K562 (cell line): Measurements from ENCODE around the gene SUMF2. TPM values are rescaled to one million over a fixed set of nuclear protein-coding genes. Genes with fewer than 3 reads are reported as not detected.

Experiments used
- BACH1 ChIP-seq: fragments of 200-800 bp; sonication (Bioruptor generic); IDR thresholded peaks from 2 replicates; pipeline ENCODE4 v1.6.1; 2016; ENCODE audit warnings: missing genetic modification characterization, missing compliant biosample characterization
- BRD9 ChIP-seq: fragments of 450-650 bp; IDR thresholded peaks from 2 replicates; pipeline ENCODE4 v1.6.1; 2018; ENCODE audit warnings: low read depth; ENCODE audit not compliant: partially characterized antibody
- CEBPB ChIP-seq: fragments of 450-650 bp; IDR thresholded peaks from 2 replicates; pipeline ENCODE4 v1.6.1; 2016; ENCODE audit warnings: missing genetic modification characterization, missing compliant biosample characterization
- ETV5 ChIP-seq: sonication (generic); formaldehyde crosslinking; IDR thresholded peaks from 2 replicates; pipeline ENCODE4 v1.4.0; 2020; ENCODE audit warnings: low read depth, mild to moderate bottlenecking, missing genetic modification reagents
- HMG20B ChIP-seq: fragments of 250-450 bp; sonication (Bioruptor Pico); IDR thresholded peaks from 2 replicates; pipeline ENCODE4 v1.5.0; 2021; ENCODE audit warnings: mild to moderate bottlenecking
- MAFK ChIP-seq: IDR thresholded peaks from 2 replicates; pipeline ENCODE4 v1.6.1; 2011; ENCODE audit warnings: low read length, improper control_type of control experiment
- PHF8 ChIP-seq: fragments of 200-600 bp; sonication (generic); IDR thresholded peaks from 2 replicates; pipeline ENCODE4 v1.6.1; 2012; ENCODE audit warnings: mixed run types, mild to moderate bottlenecking, inconsistent platforms, low read length, moderate library complexity, borderline replicate concordance
- PKNOX1 ChIP-seq: fragments of 450-650 bp; IDR thresholded peaks from 2 replicates; pipeline ENCODE4 v1.6.1; 2016
- PRMT5 ChIP-seq: sonication (generic); formaldehyde crosslinking; IDR thresholded peaks from 2 replicates; pipeline ENCODE4 v1.5.0; 2020; ENCODE audit warnings: missing genetic modification reagents
- SPI1 ChIP-seq: IDR thresholded peaks from 2 replicates; pipeline ENCODE4 v1.6.1; 2011; ENCODE audit warnings: low read depth, low read length, control low read depth, borderline replicate concordance
- STAT6 ChIP-seq: sonication (generic); formaldehyde crosslinking; IDR thresholded peaks from 2 replicates; pipeline ENCODE4 v1.8.1; 2023; ENCODE audit warnings: mild to moderate bottlenecking, missing genetic modification reagents
- TAF1 ChIP-seq: IDR thresholded peaks from 2 replicates; pipeline ENCODE4 v1.6.1; 2011; ENCODE audit warnings: mild to moderate bottlenecking, low read length, moderate library complexity; ENCODE audit not compliant: insufficient read depth, control insufficient read depth, severe bottlenecking; ENCODE audit errors: extremely low read depth
- ZBTB34 ChIP-seq: fragments of 250-450 bp; sonication (Bioruptor Pico); IDR thresholded peaks from 2 replicates; pipeline ENCODE4 v1.8.0; 2021; ENCODE audit warnings: mild to moderate bottlenecking, moderate library complexity
- ZMIZ1 ChIP-seq, 2 experiments: fragments of 150-350 bp in 1 of 2; IDR thresholded peaks; 2 replicates each; pipeline ENCODE4 v1.6.1; 2012 to 2016; ENCODE audit warnings: low read depth in 2 of 2, low read length in 2 of 2, mild to moderate bottlenecking in 1 of 2, moderate library complexity in 1 of 2
- ZNF3 ChIP-seq: fragments of 250-450 bp; sonication (Bioruptor Pico); IDR thresholded peaks from 2 replicates; pipeline ENCODE4 v1.5.0; 2021; ENCODE audit warnings: mild to moderate bottlenecking, moderate library complexity
- ZNF395 ChIP-seq: fragments of 200-800 bp; sonication (Bioruptor generic); IDR thresholded peaks from 2 replicates; pipeline ENCODE4 v1.6.1; 2017; ENCODE audit warnings: missing genetic modification characterization, missing compliant biosample characterization
- ZNF551 ChIP-seq: fragments of 250-450 bp; sonication (Bioruptor Pico); IDR thresholded peaks from 2 replicates; pipeline ENCODE4 v1.5.0; 2021; ENCODE audit warnings: mild to moderate bottlenecking, moderate library complexity
- ZNF586 ChIP-seq: fragments of 450-650 bp; formaldehyde crosslinking; conservative IDR thresholded peaks from 2 replicates; pipeline ENCODE4 v1.4.0; 2020; ENCODE audit warnings: mild to moderate bottlenecking, moderate library complexity
- ZNF778 ChIP-seq: fragments of 450-650 bp; formaldehyde crosslinking; IDR thresholded peaks from 2 replicates; pipeline ENCODE4 v1.4.0; 2020; ENCODE audit warnings: mild to moderate bottlenecking, moderate library complexity
- polyA plus RNA-seq, 8 experiments: library from polyadenylated mRNA; depleted of rRNA in 4 of 8; stranded (reverse) in 5 of 8; unstranded in 3 of 8; fragments of >200 nt; fragmentation: Nextera tagmentation in 2 of 8; fragmentation: Illumina TruSeq in 1 of 8; extraction: Ambion mirVana in 2 of 8; extraction: Trizol in 1 of 8; gene quantifications; 2 replicates each; pipeline versions ENCODE4 v1.2.1 to v1.2.3, GENCODE V29; 2011 to 2014; ENCODE audit warnings: inconsistent platforms in 1 of 8, missing spikeins in 1 of 8
- total RNA-seq, 7 experiments: library from RNA; depleted of rRNA in 6 of 7; stranded (reverse); fragments of >200 nt in 6 of 7; fragmentation: Illumina TruSeq in 2 of 7; extraction: Trizol in 2 of 7; gene quantifications; 2 replicates each; pipeline versions ENCODE4 v1.2.1 to v1.2.3, GENCODE V29; 2011 to 2021; ENCODE audit warnings: low replicate concordance in 1 of 7

Gene SUMF2
- total and polyA plus RNA-seq, 9 of the 15 experiments (the other 6 are each of a cell fraction or from before 2014, with no cell fraction given), result 39.0 to 113 (median 67.7) TPM

GRCh38 chr7:56105508-56105907 is 41.4 kb downstream of the SUMF2 start (continued):
- TF ChIP-seq ZMIZ1 (IDR thresholded peaks at IDR 0.05; ENCODE audit: low read depth in 2 of 2, low read length in 2 of 2) (no peak), ZBTB34 (no peak), ZNF551 (no peak), BRD9 (no peak), ZNF586 (CRISPR knock-in tag) (no peak), PKNOX1 (no peak), STAT6 (CRISPR knock-in tag) (no peak), PHF8 (no peak), ZNF395 (CRISPR knock-in tag) (no peak), ZNF778 (CRISPR knock-in tag) (no peak), ZNF3 (CRISPR knock-in tag) (no peak), ETV5 (CRISPR knock-in tag) (no peak), CEBPB (tag) (peak; percentile 63; the same call in 1 of the 2 replicates), BACH1 (tag) (no peak), PRMT5 (CRISPR knock-in tag) (no peak), MAFK (no peak), SPI1 (peak; percentile 67), HMG20B (no peak), TAF1 (peak; percentile 25)
